Fibroblast of lung (primary cell): ENCODE data around the gene SH3D19.

Experiments
- EZH2 ChIP-seq: IDR thresholded peaks from 2 replicates; pipeline ENCODE4 v1.5.1; 2012; ENCODE audit warnings: low read length, control low read depth, mild to moderate bottlenecking; ENCODE audit errors: missing control alignments
- TF ChIP-seq, protein P1 (sequence below), 2 donors: IDR thresholded peaks in 1 of 2; conservative IDR thresholded peaks in 1 of 2; 1 replicate in 1 of 2; 2 replicates in 1 of 2; pipeline ENCODE4 v1.5.1; 2011 to 2012; ENCODE audit warnings: low read length in 2 of 2, control low read depth in 1 of 2, inconsistent platforms in 1 of 2, low read depth in 1 of 2, mild to moderate bottlenecking in 1 of 2

DNA sequence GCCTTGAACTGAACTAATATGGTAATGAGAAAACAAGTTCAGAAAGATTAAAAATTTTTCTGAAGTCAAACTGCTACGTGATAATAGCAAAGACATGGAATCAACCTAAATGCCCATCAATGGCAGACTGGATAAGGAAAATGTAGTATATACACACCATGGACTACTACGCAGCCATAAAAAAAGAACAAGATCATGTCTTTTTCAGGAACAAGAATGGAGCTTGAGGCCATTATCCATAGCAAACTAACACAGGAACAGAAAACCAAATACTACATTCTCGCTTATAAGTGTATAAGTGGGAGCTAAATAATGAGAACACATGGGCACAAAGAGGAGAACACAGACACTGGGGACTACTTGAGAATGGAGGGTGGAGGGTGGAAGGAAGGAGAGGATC, 230.3 kb downstream of the SH3D19 start:
- TF ChIP-seq, protein P1, sequence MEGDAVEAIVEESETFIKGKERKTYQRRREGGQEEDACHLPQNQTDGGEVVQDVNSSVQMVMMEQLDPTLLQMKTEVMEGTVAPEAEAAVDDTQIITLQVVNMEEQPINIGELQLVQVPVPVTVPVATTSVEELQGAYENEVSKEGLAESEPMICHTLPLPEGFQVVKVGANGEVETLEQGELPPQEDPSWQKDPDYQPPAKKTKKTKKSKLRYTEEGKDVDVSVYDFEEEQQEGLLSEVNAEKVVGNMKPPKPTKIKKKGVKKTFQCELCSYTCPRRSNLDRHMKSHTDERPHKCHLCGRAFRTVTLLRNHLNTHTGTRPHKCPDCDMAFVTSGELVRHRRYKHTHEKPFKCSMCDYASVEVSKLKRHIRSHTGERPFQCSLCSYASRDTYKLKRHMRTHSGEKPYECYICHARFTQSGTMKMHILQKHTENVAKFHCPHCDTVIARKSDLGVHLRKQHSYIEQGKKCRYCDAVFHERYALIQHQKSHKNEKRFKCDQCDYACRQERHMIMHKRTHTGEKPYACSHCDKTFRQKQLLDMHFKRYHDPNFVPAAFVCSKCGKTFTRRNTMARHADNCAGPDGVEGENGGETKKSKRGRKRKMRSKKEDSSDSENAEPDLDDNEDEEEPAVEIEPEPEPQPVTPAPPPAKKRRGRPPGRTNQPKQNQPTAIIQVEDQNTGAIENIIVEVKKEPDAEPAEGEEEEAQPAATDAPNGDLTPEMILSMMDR (conservative IDR thresholded peaks at IDR 0.05 in 1 of 2, IDR thresholded peaks at IDR 0.05 in 1 of 2; ENCODE audit: low read depth in 1 of 2, low read length in 2 of 2), result no peak
- TF ChIP-seq EZH2, result no peak
